Left lung (tissue), 10 donors: Measurements from ENCODE around the gene DNAJB13. TPM values are rescaled to one million over a fixed set of nuclear protein-coding genes. Genes with fewer than 3 reads are reported as not detected.
A peak's percentile ranks its signal among the peaks of the same experiment; 100 is the strongest.

Source experiments
- ATAC-seq: fragments of 200-7000 bp; cut with Tn5 transposase; one replicate; pipeline ENCODE4 v1.9.1; 2020; ENCODE audit warnings: moderate library complexity
- DNase-seq, 4 donors: peaks; one replicate each; pipeline ENCODE4 v3.0.0-alpha.2; 2013 to 2020
- H3K27ac ChIP-seq, 2 donors: fragments of 200-600 bp; sonication (generic) in 1 of 2; one replicate each; pipeline versions ENCODE4 v1.5.0 to v1.8.0; 2020 to 2021
- H3K27me3 ChIP-seq, 2 donors: fragments of 200-600 bp; sonication (generic) in 1 of 2; one replicate each; pipeline versions ENCODE4 v1.5.0 to v1.8.0; 2020 to 2021
- H3K36me3 ChIP-seq, 2 donors: fragments of 200-600 bp; sonication (generic) in 1 of 2; one replicate each; pipeline versions ENCODE4 v1.5.0 to v1.8.0; 2020 to 2021
- H3K4me1 ChIP-seq, 2 donors: fragments of 200-600 bp; one replicate each; pipeline ENCODE4 v1.8.0; 2021
- H3K4me3 ChIP-seq, 2 donors: fragments of 200-600 bp; sonication (generic) in 1 of 2; one replicate each; pipeline versions ENCODE4 v1.5.0 to v1.8.0; 2020 to 2021; ENCODE audit warnings: mild to moderate bottlenecking in 1 of 2
- H3K9me3 ChIP-seq, 2 donors: fragments of 200-600 bp; sonication (generic) in 1 of 2; one replicate each; pipeline versions ENCODE4 v1.5.0 to v1.8.0; 2020 to 2021
- intact Hi-C, 2 donors: fragments of 100-400 bp; cut with DNase I; formaldehyde crosslinking; loops; one replicate each; pipeline versions ENCODE4 v1.11.2 to v1.14.2; 2022
- polyA plus RNA-seq, 6 donors: library from polyadenylated mRNA; unstranded; fragments of 120-200 nt; gene quantifications; one replicate each; pipeline ENCODE4 v1.2.1, GENCODE V29; 2013; ENCODE audit not compliant: insufficient read length in 6 of 6
- total RNA-seq, 2 donors: library from RNA; stranded (reverse); fragmentation: NEBNext Ultra II Directional; extraction: Animal tissue kit (Norgen Biotek cat#: 25700); gene quantifications; one replicate each; pipeline ENCODE4 v1.2.1, GENCODE V29; 2021
- TF ChIP-seq, protein P1 (sequence below), 2 donors: fragments of 200-600 bp; sonication (generic) in 1 of 2; IDR thresholded peaks; one replicate each; pipeline versions ENCODE4 v1.5.0 to v1.8.0; 2021; ENCODE audit warnings: antibody characterized with exemption in 2 of 2
- donor health status: DM: no; HTN: yes; CAD: no.
- donor health status: DM: no; HTN: no; CAD: no.

The DNAJB13 gene
- total and polyA plus RNA-seq, 8 donors: 0.78 to 4.8 (median 2.9) TPM

DNA sequence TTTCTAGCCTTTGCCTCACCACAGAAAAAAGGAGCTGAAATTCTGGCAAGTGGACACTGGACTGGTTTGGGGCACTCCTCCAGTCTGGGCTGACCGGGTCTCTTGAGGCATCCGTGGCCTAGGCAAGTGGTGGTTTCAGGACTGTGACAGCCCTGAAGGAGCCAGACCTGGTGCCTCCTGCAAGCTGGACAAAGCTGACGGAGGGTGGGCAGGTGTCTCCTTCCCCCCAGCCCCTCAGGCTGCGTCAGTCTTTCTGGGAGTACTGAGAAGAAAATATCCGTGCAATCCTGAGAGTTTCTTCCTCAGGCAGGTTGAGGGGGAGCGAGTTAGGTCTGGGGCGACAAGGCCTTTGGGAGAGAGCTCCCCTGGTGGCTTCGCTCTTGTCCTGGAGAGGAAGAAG is 62.3 kb downstream of the DNAJB13 start:
- Histone ChIP-seq H3K27me3 (no peaks in the 10 kb centered on the region), H3K4me3 (no peak overlapping the region), H3K36me3 (peaks cover 0 to 30% of the 10 kb centered on the region in 2 donors), H3K27ac (no peak overlapping the region), H3K9me3 (no peaks in the 10 kb centered on the region), H3K4me1 (peaks cover 0 to 17% of the 10 kb centered on the region in 2 donors)
- intact Hi-C loops: no loop called here
- no peak for ATAC-seq
- DNase-seq: peak in 1 of 4 donors; percentile 28
- TF ChIP-seq, protein P1, sequence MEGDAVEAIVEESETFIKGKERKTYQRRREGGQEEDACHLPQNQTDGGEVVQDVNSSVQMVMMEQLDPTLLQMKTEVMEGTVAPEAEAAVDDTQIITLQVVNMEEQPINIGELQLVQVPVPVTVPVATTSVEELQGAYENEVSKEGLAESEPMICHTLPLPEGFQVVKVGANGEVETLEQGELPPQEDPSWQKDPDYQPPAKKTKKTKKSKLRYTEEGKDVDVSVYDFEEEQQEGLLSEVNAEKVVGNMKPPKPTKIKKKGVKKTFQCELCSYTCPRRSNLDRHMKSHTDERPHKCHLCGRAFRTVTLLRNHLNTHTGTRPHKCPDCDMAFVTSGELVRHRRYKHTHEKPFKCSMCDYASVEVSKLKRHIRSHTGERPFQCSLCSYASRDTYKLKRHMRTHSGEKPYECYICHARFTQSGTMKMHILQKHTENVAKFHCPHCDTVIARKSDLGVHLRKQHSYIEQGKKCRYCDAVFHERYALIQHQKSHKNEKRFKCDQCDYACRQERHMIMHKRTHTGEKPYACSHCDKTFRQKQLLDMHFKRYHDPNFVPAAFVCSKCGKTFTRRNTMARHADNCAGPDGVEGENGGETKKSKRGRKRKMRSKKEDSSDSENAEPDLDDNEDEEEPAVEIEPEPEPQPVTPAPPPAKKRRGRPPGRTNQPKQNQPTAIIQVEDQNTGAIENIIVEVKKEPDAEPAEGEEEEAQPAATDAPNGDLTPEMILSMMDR (IDR thresholded peaks at IDR 0.05): no peak

DNA sequence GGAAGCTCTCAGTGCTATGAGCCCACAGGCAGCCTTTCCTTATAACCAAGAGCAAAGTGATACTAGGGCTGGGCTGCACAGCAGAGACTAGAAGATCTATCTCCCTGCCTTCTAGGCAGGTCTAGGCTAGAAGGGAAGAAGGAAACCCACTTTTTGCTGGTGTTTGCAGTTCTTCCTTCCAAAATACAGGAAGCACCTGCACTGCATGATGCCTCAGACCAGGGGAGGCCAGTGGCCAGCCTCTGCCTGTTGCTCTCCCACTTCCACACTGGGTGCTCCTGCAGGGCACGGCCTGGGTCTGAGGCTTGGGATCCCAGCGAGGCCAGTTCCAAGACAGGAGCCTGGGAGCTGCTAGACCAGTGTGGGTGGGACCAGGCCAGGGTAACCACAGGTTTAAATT is 64.1 kb downstream of the DNAJB13 start:
- ATAC-seq (no peak), DNase-seq (no peak)
- Histone ChIP-seq H3K27me3 (no peaks in the 10 kb centered on the region), H3K4me1 (peaks cover 11 to 33% of the 10 kb centered on the region in 2 donors), H3K4me3 (no peak overlapping the region), H3K36me3 (peaks cover 0 to 30% of the 10 kb centered on the region in 2 donors), H3K27ac (no peak overlapping the region), H3K9me3 (no peaks in the 10 kb centered on the region)
- TF ChIP-seq, protein P1 (IDR thresholded peaks at IDR 0.05): no peak
- intact Hi-C loops: no loop called here

- Histone ChIP-seq H3K9me3 (no peaks in the 10 kb centered on the region), H3K27me3 (no peaks in the 10 kb centered on the region), H3K27ac (no peak overlapping the region), H3K4me3 (no peak overlapping the region), H3K36me3 (peaks cover 0 to 29% of the 10 kb centered on the region in 2 donors), H3K4me1 (peaks cover 11 to 43% of the 10 kb centered on the region in 2 donors)
- intact Hi-C loops: no loop called here
- TF ChIP-seq, protein P1 (IDR thresholded peaks at IDR 0.05): no peak
- ATAC-seq (no peak), DNase-seq (no peak)
These were observed 65.3 kb downstream of the DNAJB13 start for GRCh38 chr11:74015919-74016684.

DNA sequence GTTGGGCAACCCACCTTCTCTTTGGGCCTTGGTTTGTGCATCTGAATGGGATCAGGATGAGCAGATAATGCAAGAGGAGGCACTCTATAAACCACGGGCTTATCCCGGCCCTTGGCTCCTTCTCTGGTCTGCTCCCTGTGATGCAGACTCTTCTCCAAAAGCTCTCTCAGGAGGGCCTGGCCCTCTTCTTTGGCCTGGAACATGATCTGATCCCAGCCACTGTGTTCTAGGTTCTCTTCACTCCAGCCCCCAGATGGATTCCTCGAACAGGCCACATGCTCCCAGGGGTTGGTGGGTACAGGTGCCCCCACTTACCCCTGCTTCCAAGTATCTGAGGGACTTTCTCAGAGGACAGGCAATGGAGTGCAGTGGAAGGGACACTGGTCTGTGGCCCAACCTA is 66.8 kb downstream of the DNAJB13 start:
- Histone ChIP-seq H3K9me3 (no peaks in the 10 kb centered on the region), H3K4me1 (peaks cover 11 to 51% of the 10 kb centered on the region in 2 donors), H3K27ac (peak overlapping the region; percentile 78 to 89), H3K27me3 (no peaks in the 10 kb centered on the region), H3K36me3 (peaks cover 0 to 26% of the 10 kb centered on the region in 2 donors), H3K4me3 (no peak overlapping the region)
- intact Hi-C loops: no loop called here
- no peak for DNase-seq
- TF ChIP-seq, protein P1 (IDR thresholded peaks at IDR 0.05): no peak
- ATAC-seq: no peak

DNA sequence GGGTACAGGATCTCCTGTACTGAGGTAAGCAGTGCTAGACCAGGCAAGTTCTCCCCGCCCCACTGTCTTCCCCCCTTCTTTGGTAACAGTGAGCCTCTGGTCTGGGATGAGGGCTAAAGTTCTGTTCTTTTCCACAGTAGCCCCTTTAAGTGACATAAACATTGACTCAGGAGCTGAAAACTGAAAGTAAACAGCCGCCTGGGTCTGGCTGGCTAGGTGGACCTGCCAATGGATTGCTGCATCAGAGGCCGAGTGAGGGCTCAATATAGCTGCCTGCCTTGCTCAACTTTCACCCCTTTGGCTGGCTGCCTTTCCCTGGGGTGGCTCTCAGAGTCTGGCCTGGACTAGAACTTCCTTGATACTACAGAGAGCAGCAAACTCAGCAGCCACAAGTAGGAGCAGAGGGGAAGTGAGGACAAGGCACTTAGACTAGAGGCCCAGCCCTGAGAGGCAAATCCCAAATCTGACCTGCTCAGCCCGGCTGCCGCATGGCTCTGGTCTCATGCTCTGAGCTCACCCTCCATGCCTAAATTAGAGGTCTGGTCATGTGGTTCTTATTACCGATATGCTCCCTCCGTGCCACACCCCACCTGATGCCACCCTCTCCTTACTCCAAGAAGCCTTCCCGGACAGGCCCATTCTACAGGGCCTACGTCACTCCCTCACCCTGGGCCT is 67.6 kb downstream of the DNAJB13 start:
- Histone ChIP-seq H3K36me3 (peaks cover 0 to 20% of the 10 kb centered on the region in 2 donors), H3K9me3 (no peaks in the 10 kb centered on the region), H3K4me3 (no peak overlapping the region), H3K4me1 (peaks cover 11 to 55% of the 10 kb centered on the region in 2 donors), H3K27ac (peak overlapping the region; percentile 78 to 89), H3K27me3 (no peaks in the 10 kb centered on the region)
- intact Hi-C loops: no loop called here
- DNase-seq (peak; percentile 39 to 94 (median 88)), ATAC-seq (peak; percentile 87)
- TF ChIP-seq, protein P1 (IDR thresholded peaks at IDR 0.05): no peak
